GM12872 (cell line): ENCODE data around the gene TMEM200A.

Experiments
- CTCF ChIP-seq: IDR thresholded peaks from 3 replicates; pipeline ENCODE4 v1.5.1; 2011; ENCODE audit warnings: low read depth, mild to moderate bottlenecking, low read length, moderate library complexity; ENCODE audit not compliant: insufficient read depth

TMEM200A gene

GRCh38 chr6:130409418-130410100, 43.7 kb downstream of the TMEM200A start:
- TF ChIP-seq CTCF, result no peak

DNA sequence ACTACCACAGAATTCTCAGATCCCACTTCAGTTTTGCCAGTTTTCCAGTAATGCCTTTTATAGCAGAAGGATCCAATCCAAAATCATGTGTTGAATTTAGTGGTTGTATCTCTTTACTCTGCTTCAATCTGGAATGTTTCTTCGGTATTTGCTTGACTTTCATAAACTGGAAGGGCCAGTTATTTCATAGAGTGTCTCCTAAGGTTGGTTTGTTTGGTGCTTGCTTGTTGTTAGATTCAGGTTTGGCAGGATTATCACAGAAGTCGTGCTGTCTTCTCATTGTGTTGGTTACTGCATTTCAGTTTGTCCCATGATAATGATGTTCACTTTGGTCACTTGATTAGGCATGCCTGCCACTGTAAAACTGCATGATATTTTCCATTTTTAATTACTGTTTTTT, 45.7 kb downstream of the TMEM200A start:
- TF ChIP-seq CTCF, result no peak

DNA sequence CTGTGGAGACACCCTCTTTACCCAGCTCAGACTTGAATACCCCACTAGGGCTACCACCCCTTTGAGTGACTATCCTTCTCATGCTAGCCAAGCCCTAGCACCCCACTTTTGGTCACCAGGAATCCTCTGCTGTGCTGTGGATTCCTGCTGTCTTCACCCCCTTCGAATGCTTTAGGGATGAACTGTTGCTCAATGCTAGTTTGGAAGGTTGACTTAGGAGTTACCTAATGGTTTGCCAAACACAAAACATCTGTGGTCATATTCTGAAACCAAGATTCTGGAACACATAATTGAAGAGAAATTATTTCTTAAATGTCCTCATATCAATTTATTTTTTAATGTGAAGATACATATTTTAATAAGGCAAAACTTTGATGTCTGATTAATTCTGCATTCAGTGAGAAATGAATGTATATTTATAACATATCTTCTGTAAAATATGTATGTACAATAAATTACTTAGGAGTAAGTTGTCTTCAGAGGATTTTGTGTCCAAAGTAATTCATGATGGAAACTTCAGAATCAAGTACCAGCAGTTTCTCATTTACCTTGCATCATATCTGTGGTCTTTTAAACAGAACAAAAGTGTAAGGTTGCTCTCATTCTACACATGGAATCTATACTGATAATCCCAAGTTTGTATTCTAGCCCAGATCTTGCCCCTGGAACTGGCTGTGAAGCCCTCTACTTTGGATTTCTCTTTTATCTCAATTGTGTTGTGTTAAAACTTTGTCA, 46.9 kb downstream of the TMEM200A start:
- TF ChIP-seq CTCF, result no peak

GRCh38 chr6:130417951-130418350, 52.1 kb downstream of the TMEM200A start:
- TF ChIP-seq CTCF, result no peak

GRCh38 chr6:130420911-130421310, 55.1 kb downstream of the TMEM200A start:
- no peak for TF ChIP-seq CTCF

DNA sequence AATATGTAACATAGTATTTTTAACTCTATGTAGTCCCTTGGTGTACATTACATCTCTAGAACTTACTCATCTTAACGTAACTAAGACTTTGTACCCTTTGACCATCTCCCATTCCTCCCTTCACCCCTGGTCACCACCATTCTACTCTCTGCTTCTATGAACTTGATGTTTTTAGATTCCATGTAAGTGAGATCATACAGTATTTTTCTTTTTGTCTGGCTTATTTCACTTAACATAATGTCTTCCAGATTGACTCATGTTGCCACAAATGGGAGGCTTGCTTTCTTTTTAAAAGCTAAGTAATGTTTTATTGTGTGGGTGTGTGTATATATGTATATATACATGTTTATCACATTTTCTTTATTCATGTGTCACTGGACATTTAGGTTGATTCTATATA, 55.8 kb downstream of the TMEM200A start:
- TF ChIP-seq CTCF, result no peak

GRCh38 chr6:130423044-130423443, 57.2 kb downstream of the TMEM200A start:
- TF ChIP-seq CTCF, result no peak
